ENCODE measurements around the gene ZIC2. TPM values are rescaled to one million over a fixed set of nuclear protein-coding genes. Genes with fewer than 3 reads are reported as not detected.
"Not testable (repeated sequence)": the region's sequence is repeated elsewhere in the genome, so short reads cannot be mapped to it uniquely, and the experiment has no call there.

The ZIC2 gene
- polyA plus RNA-seq, 4 donors = 0.08 to 0.79 TPM; not detected in 2

DNA sequence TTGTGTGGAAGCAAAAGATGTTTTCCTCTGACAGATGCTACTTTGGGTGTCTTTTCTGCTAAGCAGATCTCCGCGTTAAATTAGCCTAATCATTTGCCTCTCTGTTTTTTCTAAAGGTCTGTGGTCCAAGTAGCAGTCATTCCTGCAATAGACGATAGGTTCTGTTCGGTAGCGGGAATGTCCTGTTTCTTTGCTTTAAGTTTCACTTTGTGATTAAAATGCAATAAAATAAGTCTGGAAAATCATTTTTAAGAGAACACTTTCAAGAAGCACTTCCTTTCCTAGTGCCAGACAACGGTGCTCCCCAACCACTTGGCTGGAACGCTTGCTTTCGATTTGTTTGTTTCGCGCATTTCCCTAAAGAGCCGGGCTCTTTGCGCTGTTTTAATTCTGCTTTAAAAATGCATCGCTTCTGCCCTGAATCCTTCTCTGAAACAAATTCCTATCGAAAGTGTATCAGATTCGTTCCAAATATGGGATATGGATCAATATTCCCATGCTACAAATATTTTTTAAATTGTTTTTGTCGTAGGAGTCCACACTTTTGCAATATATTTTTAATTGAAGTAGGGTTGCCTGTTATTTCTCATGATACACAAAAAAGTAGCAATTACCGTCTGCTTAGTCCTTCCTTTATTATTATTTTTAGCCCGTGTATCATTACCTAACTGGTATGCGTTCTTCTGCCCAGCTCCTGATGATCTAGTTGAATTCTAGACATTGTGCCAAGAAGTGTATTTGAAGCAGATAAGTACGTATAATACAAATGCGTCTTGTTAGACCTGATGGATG, 14.2 kb downstream of the ZIC2 start:
- DNase-seq (ENCODE audit: low read depth in 4 of 4, low spot score in 3 of 4) = peak in 1 of 4 donors; percentile 71

- DNase-seq (ENCODE audit: low read depth in 4 of 4, low spot score in 3 of 4) = peak in 1 of 4 donors; percentile 15
These were observed 14.9 kb downstream of the ZIC2 start for GRCh38 chr13:99996381-99996973.

DNA sequence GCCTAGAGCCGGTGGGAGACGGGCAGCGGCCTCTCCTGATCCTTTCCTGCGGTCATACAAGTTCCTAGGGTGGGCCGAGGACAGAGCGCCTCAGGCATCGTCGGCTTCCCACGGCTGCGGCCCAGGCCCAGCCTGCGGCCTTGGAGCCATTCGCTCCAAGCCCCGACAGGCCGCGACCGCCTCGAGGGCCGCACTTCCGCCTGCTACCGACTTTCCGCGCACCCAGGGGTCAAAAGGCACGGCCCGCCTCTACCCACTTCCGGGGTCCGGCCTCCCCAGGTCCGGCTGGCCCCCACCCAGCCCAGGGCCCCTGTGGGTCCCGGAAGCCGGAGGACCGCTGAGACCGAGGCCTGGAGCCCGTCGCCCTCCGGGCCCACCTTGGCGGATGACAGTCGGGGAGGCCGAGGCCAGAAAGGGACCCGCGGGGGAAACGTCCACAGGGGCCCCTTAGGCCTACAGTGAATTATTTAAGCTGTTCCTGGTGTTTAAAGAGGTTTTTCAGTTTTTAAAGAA, 16.2 kb downstream of the ZIC2 start:
- no peak for DNase-seq (ENCODE audit: low read depth in 4 of 4, low spot score in 3 of 4)

DNA sequence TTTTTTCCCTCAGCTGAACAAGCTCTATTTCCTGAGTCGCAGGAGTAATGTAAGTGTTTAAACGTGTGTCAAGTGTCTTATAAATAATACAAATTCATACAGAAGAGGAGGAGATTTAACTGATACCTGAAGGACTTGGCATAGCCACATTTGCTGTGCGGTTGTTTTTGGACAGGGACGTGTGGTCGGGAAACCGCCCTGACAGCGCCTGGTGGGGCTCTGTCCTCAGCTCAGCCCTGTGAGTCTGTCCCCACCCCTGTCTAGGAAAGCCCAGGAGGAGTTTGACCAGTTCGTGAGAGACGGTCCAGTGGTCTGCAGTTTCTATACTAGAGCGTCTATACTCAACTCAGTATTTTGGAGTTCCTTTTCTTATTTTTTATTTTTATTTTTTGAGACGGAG, 16.7 kb downstream of the ZIC2 start:
- DNase-seq (ENCODE audit: low read depth in 4 of 4, low spot score in 3 of 4) = no peak

GRCh38 chr13:100014621-100015020, 33.0 kb downstream of the ZIC2 start:
- no peak for DNase-seq (ENCODE audit: low read depth in 4 of 4, low spot score in 3 of 4)

GRCh38 chr13:100019780-100020356, 38.3 kb downstream of the ZIC2 start:
- no peak for DNase-seq (ENCODE audit: low read depth in 4 of 4, low spot score in 3 of 4)

- DNase-seq (ENCODE audit: low read depth in 4 of 4, low spot score in 3 of 4) = no peak
These were observed 41.2 kb downstream of the ZIC2 start for GRCh38 chr13:100022798-100023197.

DNA sequence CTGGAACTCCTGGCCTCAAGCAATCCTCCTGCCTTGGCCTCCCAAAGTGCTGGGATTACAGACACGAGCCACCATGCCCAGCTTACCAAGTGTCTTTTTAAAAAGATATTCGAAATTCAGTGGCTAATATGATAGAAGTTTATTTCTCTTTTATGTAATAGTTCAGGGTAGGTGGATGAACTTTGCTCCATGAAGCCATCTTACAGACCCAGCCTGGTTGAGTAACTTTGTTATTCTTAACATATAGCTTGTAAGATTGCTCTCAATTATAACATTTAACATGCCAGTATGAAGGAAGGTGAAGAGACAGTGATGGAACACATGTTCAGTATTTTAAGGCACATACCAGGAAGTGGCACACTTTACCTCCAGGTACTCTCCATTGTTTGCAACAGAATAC, 42.4 kb downstream of the ZIC2 start:
- no peak for DNase-seq (ENCODE audit: low read depth in 4 of 4, low spot score in 3 of 4)

DNA sequence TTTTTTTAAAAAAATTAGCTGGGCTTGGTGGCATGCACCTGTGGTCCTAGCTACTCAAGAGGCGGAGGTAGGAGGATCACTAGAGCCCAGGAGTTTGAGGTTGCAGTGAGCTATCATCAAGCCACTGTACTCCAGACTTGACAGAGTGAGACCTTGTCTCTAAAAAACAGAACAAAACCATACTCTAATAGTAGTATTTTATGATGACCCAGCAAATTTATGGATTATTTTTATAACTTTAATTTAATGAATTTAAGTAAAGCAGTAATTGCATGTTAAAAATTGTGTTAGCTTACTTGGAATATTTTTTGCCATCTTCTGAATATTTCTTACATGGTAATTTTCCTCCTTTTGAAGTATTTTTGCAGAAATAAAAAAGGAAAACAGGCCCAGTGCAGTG, 48.3 kb downstream of the ZIC2 start:
- no peak for DNase-seq (ENCODE audit: low read depth in 4 of 4, low spot score in 3 of 4)

DNA sequence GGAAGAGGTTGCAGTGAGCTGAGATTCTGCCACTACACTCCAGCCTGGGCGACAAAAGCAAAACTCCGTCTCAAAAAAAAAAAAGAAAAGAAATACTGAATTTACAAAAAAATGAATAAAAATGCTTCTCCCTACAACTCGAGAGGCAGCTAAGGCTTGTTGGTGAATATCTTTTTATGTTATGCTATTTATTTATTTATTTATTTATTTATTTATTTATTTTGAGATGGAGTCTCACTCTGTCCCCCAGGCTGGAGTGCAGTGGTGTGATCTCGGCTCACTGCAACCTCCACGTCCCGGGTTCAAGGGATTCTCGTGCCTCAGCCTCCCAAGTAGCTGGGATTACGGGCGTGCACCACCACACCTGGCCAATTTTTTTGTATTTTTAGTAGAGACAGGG, 51.1 kb downstream of the ZIC2 start:
- not testable (repeated sequence) for DNase-seq (ENCODE audit: low read depth in 4 of 4, low spot score in 3 of 4)

GRCh38 chr13:100035936-100036335, 54.4 kb downstream of the ZIC2 start:
- DNase-seq (ENCODE audit: low read depth in 4 of 4, low spot score in 3 of 4) = no peak

Other genes starting within 250 kb of the ZIC2 start
- under 1 TPM; 0.01 to 0.19 (median 0.07) TPM for gene ZIC5, start 10.0 kb upstream of the ZIC2 start, polyA plus RNA-seq (ENCODE audit: insufficient read length in 4 of 4)
- 10 to 100 TPM; 50.8 to 70.4 (median 65.4) TPM for gene PCCA, start 107.3 kb downstream of the ZIC2 start, polyA plus RNA-seq (ENCODE audit: insufficient read length in 4 of 4)